ENCODE data around the gene CLPTM1L.
A peak's percentile ranks its signal among the peaks of the same experiment; 100 is the strongest.

CLPTM1L gene

GRCh38 chr5:1300581-1301083 lies 44.3 kb downstream of the CLPTM1L start:
- H3K36me3 ChIP-seq (ENCODE audit: low read depth): no peaks in the 10 kb centered on the region
- H3K27me3 ChIP-seq (ENCODE audit: insufficient read depth, poor library complexity, severe bottlenecking): peaks cover 18% of the 10 kb centered on the region
- H3K4me1 ChIP-seq (ENCODE audit: insufficient read depth, poor library complexity, severe bottlenecking): no peaks in the 10 kb centered on the region
- ATAC-seq (ENCODE audit: low read depth) (no peak), DNase-seq (ENCODE audit: low spot score) (no peak)
- no peak for TF ChIP-seq CTCF (IDR thresholded peaks at IDR 0.05; ENCODE audit: poor library complexity, severe bottlenecking)
- H3K27ac ChIP-seq (ENCODE audit: poor library complexity, severe bottlenecking): no peak overlapping the region
- peaks cover 4% of the 10 kb centered on the region for H3K9me3 ChIP-seq (ENCODE audit: severe bottlenecking)
- no peak overlapping the region for H3K4me3 ChIP-seq (ENCODE audit: severe bottlenecking)

- H3K27ac ChIP-seq (ENCODE audit: poor library complexity, severe bottlenecking): no peak overlapping the region
- ATAC-seq (ENCODE audit: low read depth) (no peak), DNase-seq (ENCODE audit: low spot score) (no peak)
- no peaks in the 10 kb centered on the region for H3K36me3 ChIP-seq (ENCODE audit: low read depth)
- H3K4me1 ChIP-seq (ENCODE audit: insufficient read depth, poor library complexity, severe bottlenecking): no peaks in the 10 kb centered on the region
- TF ChIP-seq CTCF (IDR thresholded peaks at IDR 0.05; ENCODE audit: poor library complexity, severe bottlenecking): no peak
- H3K9me3 ChIP-seq (ENCODE audit: severe bottlenecking): peaks cover 4% of the 10 kb centered on the region
- H3K27me3 ChIP-seq (ENCODE audit: insufficient read depth, poor library complexity, severe bottlenecking): peaks cover 18% of the 10 kb centered on the region
- no peak overlapping the region for H3K4me3 ChIP-seq (ENCODE audit: severe bottlenecking)
Measured at GRCh38 chr5:1299961-1300360, 44.9 kb downstream of the CLPTM1L start.

- no peaks in the 10 kb centered on the region for H3K36me3 ChIP-seq (ENCODE audit: low read depth)
- no peak for TF ChIP-seq CTCF (IDR thresholded peaks at IDR 0.05; ENCODE audit: poor library complexity, severe bottlenecking)
- DNase-seq (ENCODE audit: low spot score) (peak; percentile 60), ATAC-seq (ENCODE audit: low read depth) (no peak)
- no peak overlapping the region for H3K4me3 ChIP-seq (ENCODE audit: severe bottlenecking)
- H3K9me3 ChIP-seq (ENCODE audit: severe bottlenecking): peaks cover 4% of the 10 kb centered on the region
- no peaks in the 10 kb centered on the region for H3K4me1 ChIP-seq (ENCODE audit: insufficient read depth, poor library complexity, severe bottlenecking)
- H3K27me3 ChIP-seq (ENCODE audit: insufficient read depth, poor library complexity, severe bottlenecking): peaks cover 14% of the 10 kb centered on the region
- H3K27ac ChIP-seq (ENCODE audit: poor library complexity, severe bottlenecking): no peak overlapping the region
Measured at GRCh38 chr5:1299511-1299850, 45.4 kb downstream of the CLPTM1L start.

GRCh38 chr5:1298723-1299510 lies 46.0 kb downstream of the CLPTM1L start:
- Histone ChIP-seq H3K4me1 (ENCODE audit: insufficient read depth, poor library complexity, severe bottlenecking) (no peaks in the 10 kb centered on the region), H3K9me3 (ENCODE audit: severe bottlenecking) (peaks cover 4% of the 10 kb centered on the region), H3K27me3 (ENCODE audit: insufficient read depth, poor library complexity, severe bottlenecking) (peaks cover 8% of the 10 kb centered on the region), H3K36me3 (ENCODE audit: low read depth) (no peaks in the 10 kb centered on the region), H3K27ac (ENCODE audit: poor library complexity, severe bottlenecking) (no peak overlapping the region), H3K4me3 (ENCODE audit: severe bottlenecking) (no peak overlapping the region)
- DNase-seq (ENCODE audit: low spot score) (peak; percentile 64), ATAC-seq (ENCODE audit: low read depth) (no peak)
- no peak for TF ChIP-seq CTCF (IDR thresholded peaks at IDR 0.05; ENCODE audit: poor library complexity, severe bottlenecking)

- Histone ChIP-seq H3K27me3 (ENCODE audit: insufficient read depth, poor library complexity, severe bottlenecking) (peaks cover 5% of the 10 kb centered on the region), H3K4me1 (ENCODE audit: insufficient read depth, poor library complexity, severe bottlenecking) (no peaks in the 10 kb centered on the region), H3K4me3 (ENCODE audit: severe bottlenecking) (no peak overlapping the region), H3K27ac (ENCODE audit: poor library complexity, severe bottlenecking) (no peak overlapping the region), H3K36me3 (ENCODE audit: low read depth) (no peaks in the 10 kb centered on the region), H3K9me3 (ENCODE audit: severe bottlenecking) (no peaks in the 10 kb centered on the region)
- DNase-seq (ENCODE audit: low spot score) (no peak), ATAC-seq (ENCODE audit: low read depth) (no peak)
- no peak for TF ChIP-seq CTCF (IDR thresholded peaks at IDR 0.05; ENCODE audit: poor library complexity, severe bottlenecking)
Measured at GRCh38 chr5:1298067-1298551, 46.8 kb downstream of the CLPTM1L start.
